HepG2 (cell line): ENCODE data around the gene TKFC. TPM values are rescaled to one million over a fixed set of nuclear protein-coding genes. Genes with fewer than 3 reads are reported as not detected.

Experiments used
- HES4 ChIP-seq: sonication (generic); formaldehyde crosslinking; IDR thresholded peaks from 2 replicates; pipeline ENCODE4 v1.9.0; 2021; ENCODE audit warnings: mild to moderate bottlenecking, missing genetic modification reagents, borderline replicate concordance
- ISX ChIP-seq: sonication (generic); formaldehyde crosslinking; conservative IDR thresholded peaks from 2 replicates; pipeline ENCODE4 v1.5.0; 2020; ENCODE audit warnings: missing genetic modification reagents
- KLF11 ChIP-seq: IDR thresholded peaks from 2 replicates; pipeline ENCODE4 v1.6.1; 2016; ENCODE audit warnings: missing compliant biosample characterization
- MAFG ChIP-seq: sonication (generic); formaldehyde crosslinking; IDR thresholded peaks from 2 replicates; pipeline ENCODE4 v1.5.1; 2020; ENCODE audit warnings: mild to moderate bottlenecking, missing genetic modification reagents
- NFKB2 ChIP-seq: sonication (generic); formaldehyde crosslinking; IDR thresholded peaks from 2 replicates; pipeline ENCODE4 v1.4.0; 2020; ENCODE audit warnings: missing genetic modification reagents, borderline replicate concordance
- POLR2AphosphoS5 ChIP-seq: IDR thresholded peaks from 2 replicates; pipeline ENCODE4 v1.6.1; 2012; ENCODE audit warnings: low read depth, low read length
- RBFOX2 ChIP-seq: fragments of 200-400 bp; formaldehyde crosslinking; IDR thresholded peaks from 2 replicates; pipeline ENCODE4 v1.6.1; 2017; ENCODE audit warnings: low read depth, mild to moderate bottlenecking, low read length
- TEAD3 ChIP-seq: optimal IDR thresholded peaks from 2 replicates; pipeline ENCODE3; 2016; ENCODE audit warnings: borderline replicate concordance
- ZBTB7B ChIP-seq: sonication (generic); formaldehyde crosslinking; IDR thresholded peaks from 2 replicates; pipeline ENCODE4 v1.4.0; 2020; ENCODE audit warnings: missing genetic modification reagents
- ZFP41 ChIP-seq: sonication (generic); formaldehyde crosslinking; IDR thresholded peaks from 2 replicates; pipeline ENCODE4 v1.4.0; 2020; ENCODE audit warnings: mild to moderate bottlenecking, missing genetic modification reagents, borderline replicate concordance
- ZFY ChIP-seq: sonication (generic); formaldehyde crosslinking; IDR thresholded peaks from 2 replicates; pipeline ENCODE4 v1.4.0; 2020; ENCODE audit warnings: missing genetic modification reagents
- ZNF331 ChIP-seq: sonication (generic); formaldehyde crosslinking; IDR thresholded peaks from 2 replicates; pipeline ENCODE4 v1.4.0; 2020; ENCODE audit warnings: missing genetic modification reagents
- ZNF33A ChIP-seq: sonication (generic); formaldehyde crosslinking; IDR thresholded peaks from 2 replicates; pipeline ENCODE4 v1.5.1; 2020; ENCODE audit warnings: missing genetic modification reagents, mild to moderate bottlenecking, moderate library complexity, borderline replicate concordance
- ZNF546 ChIP-seq: sonication (generic); formaldehyde crosslinking; conservative IDR thresholded peaks from 2 replicates; pipeline ENCODE4 v1.8.1; 2023; ENCODE audit warnings: mild to moderate bottlenecking, missing genetic modification reagents
- ZNF589 ChIP-seq: sonication (generic); formaldehyde crosslinking; conservative IDR thresholded peaks from 2 replicates; pipeline ENCODE4 v1.8.0; 2022; ENCODE audit warnings: mild to moderate bottlenecking, moderate library complexity, missing genetic modification reagents
- ZNF598 ChIP-seq: sonication (generic); formaldehyde crosslinking; IDR thresholded peaks from 2 replicates; pipeline ENCODE4 v1.5.1; 2020; ENCODE audit warnings: mild to moderate bottlenecking, missing genetic modification reagents, borderline replicate concordance
- polyA plus RNA-seq, 8 experiments: library from polyadenylated mRNA; depleted of rRNA in 3 of 8; stranded (reverse) in 7 of 8; unstranded in 1 of 8; fragments of >200 nt; fragmentation: Illumina TruSeq in 4 of 8; extraction: Trizol in 4 of 8; gene quantifications; 2 replicates each; pipeline versions ENCODE4 v1.2.1 to v1.2.3, GENCODE V29; 2011 to 2016; ENCODE audit warnings: low read depth in 4 of 8, missing spikeins in 1 of 8, mixed read lengths in 1 of 8; ENCODE audit not compliant: insufficient read depth in 1 of 8
- total RNA-seq, 5 experiments: library from RNA; depleted of rRNA; stranded (reverse); fragments of >200 nt; fragmentation: Illumina TruSeq; extraction: Trizol; gene quantifications; 2 replicates each; pipeline ENCODE4 v1.2.3, GENCODE V29; 2016; ENCODE audit warnings: low read depth in 1 of 5
- TF ChIP-seq, protein P1 (sequence below): sonication (generic); formaldehyde crosslinking; IDR thresholded peaks from 2 replicates; pipeline ENCODE4 v1.4.0; 2020; ENCODE audit warnings: mild to moderate bottlenecking, missing genetic modification reagents, borderline replicate concordance
- TF ChIP-seq, protein P2 (sequence below): sonication (generic); formaldehyde crosslinking; IDR thresholded peaks from 2 replicates; pipeline ENCODE4 v1.4.0; 2020; ENCODE audit warnings: missing genetic modification reagents, borderline replicate concordance
- TF ChIP-seq, protein P3 (sequence below): sonication (generic); formaldehyde crosslinking; IDR thresholded peaks from 2 replicates; pipeline ENCODE4; 2020; ENCODE audit warnings: missing genetic modification reagents, mild to moderate bottlenecking, borderline replicate concordance

TKFC gene
- total and polyA plus RNA-seq, 2 of the 13 experiments (the other 11 are each of a cell fraction or from before 2014, with no cell fraction given): 147 to 197 TPM

DNA sequence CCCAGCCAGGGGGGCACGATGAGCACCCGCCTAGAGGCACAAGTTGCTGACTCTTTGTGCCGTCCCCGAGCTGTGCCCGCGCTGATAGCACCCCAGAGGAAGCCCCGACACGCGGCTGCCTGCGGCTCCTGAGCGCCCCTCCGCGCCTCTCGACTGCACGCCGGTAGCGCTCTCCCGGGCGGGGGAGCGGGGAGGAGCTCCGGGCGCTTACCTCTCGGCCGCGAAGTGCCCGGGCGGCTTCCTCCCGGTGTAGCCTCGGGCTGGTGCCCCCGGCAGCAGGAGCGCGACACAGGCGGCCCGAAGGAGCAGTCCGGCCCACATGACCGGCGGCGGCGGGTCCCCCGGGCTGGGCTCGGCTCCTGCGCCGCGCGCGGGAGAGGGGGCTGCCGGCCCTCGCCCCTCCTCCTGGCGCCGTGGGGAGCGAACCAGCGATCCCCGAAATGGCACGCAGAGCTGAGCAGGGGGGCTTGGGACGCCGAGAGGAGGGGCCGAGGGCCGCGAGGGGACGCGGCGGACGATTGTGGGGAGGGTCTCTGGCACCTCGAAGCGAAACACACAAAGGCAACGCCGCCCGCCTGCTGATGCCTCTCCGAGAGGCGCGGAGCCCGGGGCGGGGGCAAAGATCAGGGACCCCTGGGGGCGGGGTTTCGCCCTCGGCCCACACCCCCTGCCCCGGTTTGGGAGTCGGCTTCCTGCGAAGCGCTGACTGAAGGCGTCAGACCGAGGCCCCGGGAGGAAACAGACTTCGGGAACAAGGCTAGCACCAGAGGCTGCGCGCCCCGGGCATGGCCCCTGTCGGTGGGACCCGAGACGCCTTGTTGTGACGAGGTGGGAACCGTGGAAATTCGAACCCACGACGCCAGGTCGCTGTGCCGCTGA lies 38.1 kb upstream of the TKFC start, which contains the start of gene VWCE (continued):
- TF ChIP-seq, protein P1, sequence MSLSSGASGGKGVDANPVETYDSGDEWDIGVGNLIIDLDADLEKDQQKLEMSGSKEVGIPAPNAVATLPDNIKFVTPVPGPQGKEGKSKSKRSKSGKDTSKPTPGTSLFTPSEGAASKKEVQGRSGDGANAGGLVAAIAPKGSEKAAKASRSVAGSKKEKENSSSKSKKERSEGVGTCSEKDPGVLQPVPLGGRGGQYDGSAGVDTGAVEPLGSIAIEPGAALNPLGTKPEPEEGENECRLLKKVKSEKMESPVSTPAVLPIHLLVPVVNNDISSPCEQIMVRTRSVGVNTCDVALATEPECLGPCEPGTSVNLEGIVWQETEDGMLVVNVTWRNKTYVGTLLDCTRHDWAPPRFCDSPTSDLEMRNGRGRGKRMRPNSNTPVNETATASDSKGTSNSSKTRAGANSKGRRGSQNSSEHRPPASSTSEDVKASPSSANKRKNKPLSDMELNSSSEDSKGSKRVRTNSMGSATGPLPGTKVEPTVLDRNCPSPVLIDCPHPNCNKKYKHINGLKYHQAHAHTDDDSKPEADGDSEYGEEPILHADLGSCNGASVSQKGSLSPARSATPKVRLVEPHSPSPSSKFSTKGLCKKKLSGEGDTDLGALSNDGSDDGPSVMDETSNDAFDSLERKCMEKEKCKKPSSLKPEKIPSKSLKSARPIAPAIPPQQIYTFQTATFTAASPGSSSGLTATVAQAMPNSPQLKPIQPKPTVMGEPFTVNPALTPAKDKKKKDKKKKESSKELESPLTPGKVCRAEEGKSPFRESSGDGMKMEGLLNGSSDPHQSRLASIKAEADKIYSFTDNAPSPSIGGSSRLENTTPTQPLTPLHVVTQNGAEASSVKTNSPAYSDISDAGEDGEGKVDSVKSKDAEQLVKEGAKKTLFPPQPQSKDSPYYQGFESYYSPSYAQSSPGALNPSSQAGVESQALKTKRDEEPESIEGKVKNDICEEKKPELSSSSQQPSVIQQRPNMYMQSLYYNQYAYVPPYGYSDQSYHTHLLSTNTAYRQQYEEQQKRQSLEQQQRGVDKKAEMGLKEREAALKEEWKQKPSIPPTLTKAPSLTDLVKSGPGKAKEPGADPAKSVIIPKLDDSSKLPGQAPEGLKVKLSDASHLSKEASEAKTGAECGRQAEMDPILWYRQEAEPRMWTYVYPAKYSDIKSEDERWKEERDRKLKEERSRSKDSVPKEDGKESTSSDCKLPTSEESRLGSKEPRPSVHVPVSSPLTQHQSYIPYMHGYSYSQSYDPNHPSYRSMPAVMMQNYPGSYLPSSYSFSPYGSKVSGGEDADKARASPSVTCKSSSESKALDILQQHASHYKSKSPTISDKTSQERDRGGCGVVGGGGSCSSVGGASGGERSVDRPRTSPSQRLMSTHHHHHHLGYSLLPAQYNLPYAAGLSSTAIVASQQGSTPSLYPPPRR (CRISPR knock-in tag): peak; percentile 24; the same call in 1 of the 2 replicates
- TF ChIP-seq ZNF598 (CRISPR knock-in tag) (no peak), ZNF589 (CRISPR knock-in tag) (0 out of 2 replicates have a peak, but pooled peaks have one; percentile 48), ZNF331 (CRISPR knock-in tag) (peak; percentile 53; the same call in 1 of the 2 replicates), ZBTB7B (CRISPR knock-in tag) (peak; percentile 45), RBFOX2 (peak; percentile 96), POLR2AphosphoS5 (peak; percentile 89), HES4 (CRISPR knock-in tag) (no peak; the same call in 1 of the 2 replicates), ZFP41 (CRISPR knock-in tag) (no peak), TEAD3 (CRISPR knock-in tag) (peak; percentile 31), ZNF546 (peak; percentile 78; the same call in 1 of the 2 replicates), NFKB2 (CRISPR knock-in tag) (peak; percentile 21; the same call in 1 of the 2 replicates), MAFG (no peak), ZFY (CRISPR knock-in tag) (peak; percentile 70), ISX (CRISPR knock-in tag) (0 out of 2 replicates have a peak, but pooled peaks have one; percentile 82), KLF11 (CRISPR knock-in tag) (no peak), ZNF33A (CRISPR knock-in tag) (no peak)
- TF ChIP-seq, protein P2, sequence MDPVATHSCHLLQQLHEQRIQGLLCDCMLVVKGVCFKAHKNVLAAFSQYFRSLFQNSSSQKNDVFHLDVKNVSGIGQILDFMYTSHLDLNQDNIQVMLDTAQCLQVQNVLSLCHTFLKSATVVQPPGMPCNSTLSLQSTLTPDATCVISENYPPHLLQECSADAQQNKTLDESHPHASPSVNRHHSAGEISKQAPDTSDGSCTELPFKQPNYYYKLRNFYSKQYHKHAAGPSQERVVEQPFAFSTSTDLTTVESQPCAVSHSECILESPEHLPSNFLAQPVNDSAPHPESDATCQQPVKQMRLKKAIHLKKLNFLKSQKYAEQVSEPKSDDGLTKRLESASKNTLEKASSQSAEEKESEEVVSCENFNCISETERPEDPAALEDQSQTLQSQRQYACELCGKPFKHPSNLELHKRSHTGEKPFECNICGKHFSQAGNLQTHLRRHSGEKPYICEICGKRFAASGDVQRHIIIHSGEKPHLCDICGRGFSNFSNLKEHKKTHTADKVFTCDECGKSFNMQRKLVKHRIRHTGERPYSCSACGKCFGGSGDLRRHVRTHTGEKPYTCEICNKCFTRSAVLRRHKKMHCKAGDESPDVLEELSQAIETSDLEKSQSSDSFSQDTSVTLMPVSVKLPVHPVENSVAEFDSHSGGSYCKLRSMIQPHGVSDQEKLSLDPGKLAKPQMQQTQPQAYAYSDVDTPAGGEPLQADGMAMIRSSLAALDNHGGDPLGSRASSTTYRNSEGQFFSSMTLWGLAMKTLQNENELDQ: no peak
- TF ChIP-seq, protein P3, sequence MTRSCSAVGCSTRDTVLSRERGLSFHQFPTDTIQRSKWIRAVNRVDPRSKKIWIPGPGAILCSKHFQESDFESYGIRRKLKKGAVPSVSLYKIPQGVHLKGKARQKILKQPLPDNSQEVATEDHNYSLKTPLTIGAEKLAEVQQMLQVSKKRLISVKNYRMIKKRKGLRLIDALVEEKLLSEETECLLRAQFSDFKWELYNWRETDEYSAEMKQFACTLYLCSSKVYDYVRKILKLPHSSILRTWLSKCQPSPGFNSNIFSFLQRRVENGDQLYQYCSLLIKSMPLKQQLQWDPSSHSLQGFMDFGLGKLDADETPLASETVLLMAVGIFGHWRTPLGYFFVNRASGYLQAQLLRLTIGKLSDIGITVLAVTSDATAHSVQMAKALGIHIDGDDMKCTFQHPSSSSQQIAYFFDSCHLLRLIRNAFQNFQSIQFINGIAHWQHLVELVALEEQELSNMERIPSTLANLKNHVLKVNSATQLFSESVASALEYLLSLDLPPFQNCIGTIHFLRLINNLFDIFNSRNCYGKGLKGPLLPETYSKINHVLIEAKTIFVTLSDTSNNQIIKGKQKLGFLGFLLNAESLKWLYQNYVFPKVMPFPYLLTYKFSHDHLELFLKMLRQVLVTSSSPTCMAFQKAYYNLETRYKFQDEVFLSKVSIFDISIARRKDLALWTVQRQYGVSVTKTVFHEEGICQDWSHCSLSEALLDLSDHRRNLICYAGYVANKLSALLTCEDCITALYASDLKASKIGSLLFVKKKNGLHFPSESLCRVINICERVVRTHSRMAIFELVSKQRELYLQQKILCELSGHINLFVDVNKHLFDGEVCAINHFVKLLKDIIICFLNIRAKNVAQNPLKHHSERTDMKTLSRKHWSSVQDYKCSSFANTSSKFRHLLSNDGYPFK (CRISPR knock-in tag): peak; percentile 42; the same call in 1 of the 2 replicates
